NCI-H146 treated with DMSO at 0.1 percent for 48 hours (cell line): ENCODE data around the gene PIEZO2.
A peak's percentile ranks its signal among the peaks of the same experiment; 100 is the strongest.

Experiments
- DNase-seq: peaks from one replicate; lab custom pipeline; 2025; ENCODE audit not compliant: unreplicated experiment; lab: John Stamatoyannopoulos, UW

Gene PIEZO2

GRCh38 chr18:10797896-10798295 lies 351.5 kb downstream of the PIEZO2 start:
- DNase-seq, result peak; percentile 67

DNA sequence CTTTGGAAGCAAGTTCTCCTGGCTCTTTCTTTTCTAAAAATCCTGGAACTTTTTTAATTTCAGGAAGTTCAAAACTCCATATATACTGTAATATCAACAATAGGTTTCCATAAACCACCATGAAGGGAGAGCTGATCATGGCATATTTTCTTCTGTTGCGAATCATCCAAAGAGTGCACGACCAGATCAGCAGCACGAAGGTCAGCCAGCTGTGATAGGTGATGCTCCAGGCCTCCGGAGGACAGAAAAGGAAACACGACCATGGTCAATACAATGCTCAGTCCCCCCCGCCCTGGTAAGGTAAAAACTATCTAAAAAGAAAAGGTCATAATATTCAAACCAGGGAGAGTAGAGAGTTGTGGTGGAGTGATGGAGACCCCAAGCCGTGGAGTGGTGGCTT lies 354.6 kb downstream of the PIEZO2 start:
- DNase-seq, result no peak

GRCh38 chr18:10793730-10794370 lies 355.5 kb downstream of the PIEZO2 start:
- DNase-seq, result no peak

DNA sequence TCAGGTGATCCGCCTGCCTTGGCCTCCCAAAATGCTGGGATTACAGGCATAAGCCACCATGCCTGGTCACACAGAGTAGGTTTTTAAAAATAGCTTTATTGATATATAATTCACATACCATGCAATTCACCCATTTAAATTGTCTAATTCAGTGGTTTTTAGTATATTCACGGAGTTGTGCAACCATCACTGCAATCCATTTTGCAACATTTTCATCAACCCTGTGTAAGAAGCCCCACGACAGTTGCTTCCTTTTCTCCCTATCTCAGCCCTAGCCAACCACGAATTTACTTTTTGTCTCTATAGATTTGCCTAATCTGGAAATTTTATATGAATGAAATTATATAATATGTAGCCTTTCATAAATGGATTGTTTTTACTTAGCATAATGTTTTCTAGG lies 357.2 kb downstream of the PIEZO2 start:
- no peak for DNase-seq

GRCh38 chr18:10791169-10791831 lies 358.1 kb downstream of the PIEZO2 start:
- DNase-seq, result no peak

GRCh38 chr18:10789180-10789579 lies 360.2 kb downstream of the PIEZO2 start:
- no peak for DNase-seq

- DNase-seq, result peak; percentile 88
Measured at GRCh38 chr18:10787293-10787901, 362.0 kb downstream of the PIEZO2 start.

DNA sequence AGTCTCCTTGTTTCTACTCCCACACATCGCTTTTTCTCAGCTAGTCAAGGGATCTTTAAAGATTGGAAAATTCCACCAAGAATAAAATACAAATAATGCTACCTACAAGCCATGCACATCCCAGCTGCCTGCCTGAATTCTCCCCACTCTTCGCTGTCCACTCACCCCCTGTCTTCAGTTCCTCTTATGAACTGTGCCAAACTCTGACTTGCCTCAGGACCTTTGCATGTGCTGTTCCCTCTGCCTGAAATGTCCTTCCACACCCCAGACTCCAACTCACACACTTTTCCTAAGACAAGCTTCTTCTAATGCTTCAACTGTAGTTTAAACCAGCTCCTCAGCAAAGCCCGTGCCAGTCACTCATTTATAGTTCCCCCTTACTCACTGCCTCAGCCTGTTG lies 363.6 kb downstream of the PIEZO2 start:
- DNase-seq, result no peak

GRCh38 chr18:10784596-10785202 lies 364.7 kb downstream of the PIEZO2 start:
- no peak for DNase-seq

DNA sequence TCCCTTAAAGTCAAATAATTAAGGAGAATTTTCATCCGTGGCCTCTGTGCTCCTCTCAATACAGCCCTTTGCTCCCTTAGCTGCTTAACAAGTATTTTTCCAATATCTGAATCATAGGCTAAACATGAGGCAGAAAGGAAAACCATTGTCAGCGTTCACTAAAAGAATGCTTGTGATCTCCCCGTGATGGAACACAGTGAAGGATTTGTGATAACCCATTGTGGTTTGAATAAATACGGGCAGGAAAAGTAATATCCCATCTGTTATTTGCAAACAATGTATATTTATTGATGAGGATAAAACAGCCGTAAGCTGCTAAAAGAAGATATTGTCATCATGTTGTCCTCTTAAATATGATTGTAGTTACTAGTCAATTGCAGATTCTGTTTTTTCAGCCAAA lies 365.4 kb downstream of the PIEZO2 start:
- no peak for DNase-seq

- DNase-seq, result no peak
Measured at GRCh38 chr18:10776493-10776892, 372.9 kb downstream of the PIEZO2 start.

- DNase-seq, result no peak
Measured at GRCh38 chr18:10775026-10775425, 374.3 kb downstream of the PIEZO2 start.

DNA sequence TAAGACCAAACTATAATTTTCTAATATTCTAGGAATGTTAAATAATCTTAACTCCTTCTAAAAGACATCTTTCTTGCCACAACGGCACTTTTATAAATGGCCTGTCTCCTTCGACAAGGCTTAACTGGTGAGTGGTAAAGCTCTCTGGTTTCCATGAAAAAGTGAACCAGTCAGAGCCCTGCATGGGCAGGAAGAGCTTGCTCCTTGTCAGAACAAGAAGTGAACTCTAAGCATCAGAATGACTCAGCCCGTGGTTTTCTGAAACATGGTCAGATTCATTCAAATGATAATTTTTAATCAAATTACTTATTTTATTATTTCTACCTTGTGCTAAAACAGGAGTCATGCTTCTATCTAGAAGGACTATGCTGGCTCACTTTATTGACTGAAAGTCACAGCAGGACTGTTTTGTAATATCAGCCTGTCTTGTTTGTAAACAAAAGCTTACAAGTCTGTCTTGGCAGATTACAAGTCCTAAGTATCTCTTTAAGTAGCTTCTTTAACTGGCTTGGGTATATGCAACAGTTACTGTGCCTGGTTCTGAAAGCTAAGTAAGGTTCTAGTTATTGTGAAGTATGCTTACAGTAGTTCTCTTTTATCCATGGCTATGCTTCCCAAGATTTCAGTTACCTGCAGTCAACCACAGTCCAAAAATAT lies 378.2 kb downstream of the PIEZO2 start:
- DNase-seq, result no peak

DNA sequence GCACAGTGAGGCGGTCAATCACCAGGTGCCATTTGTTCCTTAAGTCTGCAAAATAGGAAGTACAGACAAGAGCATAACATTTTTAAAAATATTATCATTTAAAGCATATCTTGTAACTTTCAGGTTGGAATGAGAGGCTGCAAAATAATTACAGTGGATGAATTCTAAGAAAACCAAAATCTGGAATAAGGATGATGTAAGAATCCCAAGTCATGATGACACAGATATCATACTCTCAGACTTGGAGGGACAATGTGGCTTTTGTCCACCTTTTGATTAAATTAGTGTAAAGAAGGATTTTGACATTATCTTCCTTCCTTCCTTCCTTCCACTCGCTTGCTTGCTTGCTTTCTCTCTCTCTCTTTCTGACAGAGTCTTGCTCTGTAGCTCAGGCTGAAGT lies 379.1 kb downstream of the PIEZO2 start:
- DNase-seq, result no peak

GRCh38 chr18:10768221-10768620 lies 381.1 kb downstream of the PIEZO2 start:
- no peak for DNase-seq

- DNase-seq, result no peak
Measured at GRCh38 chr18:10767658-10768057, 381.7 kb downstream of the PIEZO2 start.

- no peak for DNase-seq
Measured at GRCh38 chr18:10760986-10761385, 388.4 kb downstream of the PIEZO2 start.

DNA sequence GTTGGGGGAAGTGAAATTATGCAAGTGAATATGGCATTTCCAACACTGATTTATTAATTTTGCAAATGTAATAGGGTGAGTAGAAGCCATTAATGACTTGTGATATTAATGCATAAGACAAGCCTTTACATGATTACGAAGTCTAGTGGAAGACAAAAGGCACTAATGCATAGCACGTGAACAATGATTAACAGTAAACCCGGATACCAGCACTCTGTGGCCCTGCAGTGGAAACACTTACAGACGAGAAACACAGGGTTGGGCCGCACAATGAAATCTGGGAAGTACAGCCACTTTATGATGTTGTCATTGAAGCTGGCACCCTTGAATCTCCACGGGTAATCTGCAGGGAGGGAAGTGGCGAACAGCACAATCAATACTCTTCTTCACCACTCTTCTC lies 390.1 kb downstream of the PIEZO2 start:
- DNase-seq, result no peak

DNA sequence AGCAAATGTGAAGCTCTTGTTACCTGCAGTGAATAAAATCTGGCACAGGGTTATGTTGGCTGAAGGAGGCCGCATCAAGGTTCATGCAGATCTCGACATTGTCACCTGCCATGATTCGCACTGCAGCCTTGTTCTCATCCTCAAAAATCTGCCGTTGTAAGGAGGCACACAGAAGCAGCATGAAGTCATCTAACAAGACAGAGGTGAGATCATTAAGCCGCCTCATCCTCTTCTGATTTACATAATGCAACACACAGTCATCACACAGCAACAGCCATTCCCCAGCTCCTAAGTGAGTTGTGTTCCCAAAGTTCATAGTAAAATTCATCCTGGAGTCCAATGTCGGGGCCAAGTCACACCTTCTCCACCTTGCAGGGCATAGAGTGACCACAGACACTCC lies 391.4 kb downstream of the PIEZO2 start:
- DNase-seq, result no peak

- no peak for DNase-seq
Measured at GRCh38 chr18:10757349-10757748, 392.0 kb downstream of the PIEZO2 start.

DNA sequence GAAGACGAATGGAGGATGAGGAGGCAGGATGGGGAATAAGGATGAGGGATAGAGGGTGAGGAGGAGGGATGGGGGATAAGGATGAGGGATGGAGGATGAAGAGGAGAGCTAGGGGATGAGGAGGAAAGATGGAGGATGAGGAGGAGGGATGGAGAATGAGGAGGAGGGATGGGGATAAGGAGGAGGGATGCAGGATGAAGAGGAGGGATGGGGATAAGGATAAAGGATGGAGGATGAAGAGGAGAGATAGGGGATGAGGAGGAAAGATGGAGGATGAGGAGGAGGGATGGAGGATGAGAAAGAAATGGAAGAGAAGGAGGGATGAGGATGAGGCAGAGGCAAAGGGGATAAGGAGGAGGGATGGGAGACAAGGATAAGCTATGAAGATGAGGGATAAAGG lies 393.5 kb downstream of the PIEZO2 start:
- DNase-seq, result no peak

DNA sequence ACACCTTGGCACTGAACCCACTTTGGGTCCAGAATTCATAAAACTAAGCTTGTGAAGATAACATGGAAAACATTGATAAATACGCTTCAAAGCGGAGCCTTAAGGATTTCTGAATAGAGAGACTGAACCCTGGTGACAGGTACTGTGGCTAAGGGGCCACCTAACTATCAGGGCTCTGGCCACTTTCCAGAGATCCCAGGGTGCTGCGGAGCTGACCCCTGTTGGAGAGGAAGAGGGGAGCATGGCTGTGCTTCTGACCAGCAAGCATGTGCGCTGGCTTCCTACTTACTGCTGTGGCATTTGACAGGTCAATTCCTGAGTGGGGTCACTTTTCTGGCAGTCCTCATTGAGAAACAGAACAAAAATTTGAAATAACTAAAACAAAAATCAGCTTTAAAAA lies 395.2 kb downstream of the PIEZO2 start:
- DNase-seq, result no peak
